OCI-LY7 (cell line): ENCODE results near the gene EPHA1.

Source experiments
- CTCF ChIP-seq: fragments of 200-600 bp; sonication (generic); conservative IDR thresholded peaks from 2 replicates; pipeline ENCODE4 v1.5.1; 2014; ENCODE audit warnings: mild to moderate bottlenecking, antibody characterized with exemption, low read length, moderate library complexity, mixed read lengths
- EZH2phosphoT487 ChIP-seq: fragments of 200-600 bp; sonication (generic); IDR thresholded peaks from 2 replicates; pipeline ENCODE4 v1.6.1; 2018; ENCODE audit warnings: low read depth, borderline replicate concordance, mild to moderate bottlenecking, mixed run types, antibody characterized with exemption, low read length, moderate library complexity, mixed read lengths

GRCh38 chr7:143456992-143457793 is 48.5 kb upstream of the EPHA1 start:
- no peak for TF ChIP-seq CTCF
- TF ChIP-seq EZH2phosphoT487, result no peak
